Hepatocyte (in vitro differentiated cells): ENCODE results near the gene ANO2.

Experiments
- CTCF ChIP-seq: fragments of 200-600 bp; sonication (generic); IDR thresholded peaks from 2 replicates; pipeline ENCODE4 v1.5.1; 2016; ENCODE audit warnings: antibody characterized with exemption, mild to moderate bottlenecking; ENCODE audit not compliant: poor library complexity
- EZH2 ChIP-seq: fragments of 200-600 bp; sonication (generic); IDR thresholded peaks from 2 replicates; pipeline ENCODE4 v1.6.1; 2016; ENCODE audit warnings: antibody characterized with exemption, mild to moderate bottlenecking, borderline replicate concordance

GRCh38 chr12:5689773-5690172, 255.3 kb downstream of the ANO2 start:
- TF ChIP-seq CTCF (peak; percentile 2), EZH2 (no peak)
